ENCODE data around the gene KCNC1. TPM values are rescaled to one million over a fixed set of nuclear protein-coding genes. Genes with fewer than 3 reads are reported as not detected.
A peak's percentile ranks its signal among the peaks of the same experiment; 100 is the strongest.

The KCNC1 gene
- total and polyA plus RNA-seq, 3 donors from 2014 or later: 3.3 to 5.8 (median 5.2) TPM

- H3K27ac ChIP-seq: no peak overlapping the region
- 5 to 6% methylated on average over 34 to 51 of the region's 56 CpGs for WGBS, 2 donors
- peaks cover 6% of the 10 kb centered on the region for H3K4me1 ChIP-seq
- no peaks in the 10 kb centered on the region for H3K27me3 ChIP-seq
- intact Hi-C loops (cut with DNase I; ENCODE audit: low total_unique reads): no loop called here
- TF ChIP-seq CTCF (IDR thresholded peaks at IDR 0.05): no peak
- no peak for TF ChIP-seq POLR2A (IDR thresholded peaks at IDR 0.05)
- H3K9me3 ChIP-seq: no peaks in the 10 kb centered on the region
- no peak for DNase-seq
- no peaks in the 10 kb centered on the region for H3K36me3 ChIP-seq (ENCODE audit: low read depth, missing control alignments)
- H3K4me3 ChIP-seq: peak overlapping the region in 1 of 2 donors; percentile 49
Measured at GRCh38 chr11:17721242-17721999, 13.2 kb upstream of the KCNC1 start.

- no peak overlapping the region for H3K4me3 ChIP-seq
- H3K27ac ChIP-seq: no peak overlapping the region
- H3K4me1 ChIP-seq: peaks cover 6% of the 10 kb centered on the region
- intact Hi-C loops (cut with DNase I; ENCODE audit: low total_unique reads): no loop called here
- no peaks in the 10 kb centered on the region for H3K27me3 ChIP-seq
- DNase-seq: no peak
- no peak for TF ChIP-seq CTCF (IDR thresholded peaks at IDR 0.05)
- TF ChIP-seq POLR2A (IDR thresholded peaks at IDR 0.05): no peak
- WGBS, 2 donors: 11 to 17% methylated on average over 14 to 25 of the region's 25 CpGs
- H3K9me3 ChIP-seq: no peaks in the 10 kb centered on the region
- H3K36me3 ChIP-seq (ENCODE audit: low read depth, missing control alignments): no peaks in the 10 kb centered on the region
Measured at GRCh38 chr11:17722000-17722643, 12.5 kb upstream of the KCNC1 start.

- Histone ChIP-seq H3K36me3 (ENCODE audit: low read depth, missing control alignments) (no peaks in the 10 kb centered on the region), H3K4me3 (no peak overlapping the region), H3K9me3 (no peaks in the 10 kb centered on the region), H3K4me1 (peaks cover 6% of the 10 kb centered on the region), H3K27ac (no peak overlapping the region), H3K27me3 (no peaks in the 10 kb centered on the region)
- DNase-seq: no peak
- intact Hi-C loops (cut with DNase I; ENCODE audit: low total_unique reads): no loop called here
- TF ChIP-seq POLR2A (IDR thresholded peaks at IDR 0.05) (no peak), CTCF (IDR thresholded peaks at IDR 0.05) (no peak)
- 77 to 78% methylated on average over 9 to 10 of the region's 10 CpGs for whole genome bisulfite sequencing, 2 donors
Measured at GRCh38 chr11:17724020-17724908, 10.3 kb upstream of the KCNC1 start.

- 81 to 84% methylated on average over 2 of the region's 2 CpGs for WGBS, 2 donors
- intact Hi-C loops (cut with DNase I; ENCODE audit: low total_unique reads): no loop called here
- Histone ChIP-seq H3K27me3 (no peaks in the 10 kb centered on the region), H3K4me3 (no peak overlapping the region), H3K9me3 (no peaks in the 10 kb centered on the region), H3K36me3 (ENCODE audit: low read depth, missing control alignments) (no peaks in the 10 kb centered on the region), H3K27ac (no peak overlapping the region), H3K4me1 (peaks cover 6% of the 10 kb centered on the region)
- no peak for TF ChIP-seq POLR2A (IDR thresholded peaks at IDR 0.05)
- no peak for TF ChIP-seq CTCF (IDR thresholded peaks at IDR 0.05)
- no peak for DNase-seq
Measured at GRCh38 chr11:17725174-17725573, 9.4 kb upstream of the KCNC1 start.
